Activated naive CD4-positive, alpha-beta T cell treated with anti-CD3 and anti-CD28 coated beads, Interleukin-2, amount 50 U/mL, for 24 hours (primary cell): ENCODE results near the gene LEUTX.
"Not testable (repeated sequence)": the region's sequence is repeated elsewhere in the genome, so short reads cannot be mapped to it uniquely, and the experiment has no call there.

ENCODE experiments used
- H3K27ac Mint-ChIP-seq: one replicate; pipeline ENCODE4 v1.8.0; 2021; ENCODE audit warnings: mild to moderate bottlenecking, mixed read lengths
- H3K27me3 Mint-ChIP-seq: one replicate; pipeline ENCODE4 v1.8.0; 2021; ENCODE audit warnings: mixed read lengths
- H3K36me3 Mint-ChIP-seq: one replicate; pipeline ENCODE4 v1.8.0; 2021; ENCODE audit warnings: mixed read lengths
- H3K4me1 Mint-ChIP-seq: one replicate; pipeline ENCODE4 v1.8.0; 2021; ENCODE audit warnings: mixed read lengths
- H3K4me3 Mint-ChIP-seq: one replicate; pipeline ENCODE4 v1.8.0; 2021; ENCODE audit warnings: mild to moderate bottlenecking, mixed read lengths
- H3K9me3 Mint-ChIP-seq: one replicate; pipeline ENCODE4 v1.8.0; 2021; ENCODE audit warnings: mixed read lengths

Gene LEUTX

GRCh38 chr19:39808688-39809087 is 30.0 kb downstream of the LEUTX start:
- H3K36me3 Mint-ChIP-seq, H3K4me1 Mint-ChIP-seq, H3K9me3 Mint-ChIP-seq, H3K27ac Mint-ChIP-seq, H3K27me3 Mint-ChIP-seq, H3K4me3 Mint-ChIP-seq: not testable (repeated sequence)

DNA sequence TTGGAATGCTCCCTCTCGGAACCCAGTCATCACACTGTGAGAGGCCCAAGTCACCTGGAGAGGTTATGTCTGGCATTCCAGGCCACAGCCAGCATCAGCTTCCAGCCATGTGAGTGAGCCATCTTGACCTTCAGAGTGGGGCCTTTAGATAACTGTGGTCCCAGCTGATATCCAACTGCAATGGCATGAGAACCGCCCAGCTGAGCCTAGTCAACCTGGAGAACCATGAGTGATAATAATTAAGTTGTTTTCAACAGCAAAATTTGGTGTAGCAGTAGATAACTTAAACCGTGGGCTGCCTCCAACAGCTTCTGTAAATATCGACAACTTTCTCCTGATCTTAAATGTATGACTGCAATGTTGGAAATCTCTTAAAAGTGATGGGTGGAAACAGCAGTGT is 30.7 kb downstream of the LEUTX start:
- Mint-ChIP-seq H3K36me3 (peaks cover 3% of the 10 kb centered on the region), H3K27me3 (no peaks in the 10 kb centered on the region), H3K4me3 (no peak overlapping the region), H3K9me3 (no peaks in the 10 kb centered on the region), H3K27ac (no peak overlapping the region), H3K4me1 (no peaks in the 10 kb centered on the region)

GRCh38 chr19:39810424-39810823 is 31.8 kb downstream of the LEUTX start:
- Mint-ChIP-seq H3K36me3 (peaks cover 3% of the 10 kb centered on the region), H3K4me3 (no peak overlapping the region), H3K9me3 (no peaks in the 10 kb centered on the region), H3K27me3 (no peaks in the 10 kb centered on the region), H3K4me1 (no peaks in the 10 kb centered on the region), H3K27ac (no peak overlapping the region)

DNA sequence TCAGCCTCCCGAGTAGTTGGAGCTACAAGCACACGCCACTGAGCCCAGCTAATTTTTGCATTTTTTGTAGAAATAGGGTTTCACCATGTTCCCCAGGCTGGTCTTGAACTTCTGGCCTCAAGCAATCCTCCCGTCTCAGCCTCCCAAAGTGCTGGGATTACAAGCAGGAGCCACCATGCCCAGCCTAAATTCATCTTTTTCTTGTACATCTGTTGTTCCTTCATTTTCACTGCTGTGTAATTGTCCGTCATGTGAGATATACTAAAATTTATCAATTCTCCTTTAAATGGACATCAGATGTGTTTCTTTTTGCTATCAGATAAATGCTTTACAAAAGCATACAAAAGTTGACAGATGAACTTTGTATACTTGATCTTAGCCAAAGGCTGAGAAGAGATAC is 32.4 kb downstream of the LEUTX start:
- Mint-ChIP-seq H3K27ac (no peak overlapping the region), H3K27me3 (no peaks in the 10 kb centered on the region), H3K4me3 (no peak overlapping the region), H3K36me3 (peaks cover 5% of the 10 kb centered on the region), H3K9me3 (no peaks in the 10 kb centered on the region), H3K4me1 (no peaks in the 10 kb centered on the region)

GRCh38 chr19:39813264-39813993 is 34.8 kb downstream of the LEUTX start:
- Mint-ChIP-seq H3K27me3 (no peaks in the 10 kb centered on the region), H3K4me3 (no peak overlapping the region), H3K9me3 (no peaks in the 10 kb centered on the region), H3K27ac (no peak overlapping the region), H3K4me1 (peaks cover 2% of the 10 kb centered on the region), H3K36me3 (peaks cover 7% of the 10 kb centered on the region)

DNA sequence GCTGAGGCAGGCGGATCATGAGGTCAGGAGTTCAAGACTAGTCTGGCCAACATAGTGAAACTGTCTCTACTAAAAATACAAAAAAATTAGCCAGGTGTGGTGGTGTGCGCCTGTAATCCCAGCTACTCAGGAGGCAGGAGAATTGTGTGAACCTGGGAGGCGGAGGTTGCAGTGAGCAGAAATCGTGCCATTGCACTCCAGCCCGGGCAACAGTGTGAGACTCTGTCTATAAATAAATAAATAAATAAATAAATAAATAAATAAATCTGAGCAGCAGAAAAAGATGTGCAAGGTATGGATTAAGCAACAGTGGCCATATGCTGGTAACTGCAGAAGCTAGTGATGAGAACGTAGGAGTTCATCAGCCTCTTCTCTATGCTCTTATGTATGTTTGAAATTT is 35.5 kb downstream of the LEUTX start:
- not testable (repeated sequence) for H3K4me1 Mint-ChIP-seq, H3K4me3 Mint-ChIP-seq, H3K27me3 Mint-ChIP-seq, H3K36me3 Mint-ChIP-seq, H3K27ac Mint-ChIP-seq, H3K9me3 Mint-ChIP-seq

DNA sequence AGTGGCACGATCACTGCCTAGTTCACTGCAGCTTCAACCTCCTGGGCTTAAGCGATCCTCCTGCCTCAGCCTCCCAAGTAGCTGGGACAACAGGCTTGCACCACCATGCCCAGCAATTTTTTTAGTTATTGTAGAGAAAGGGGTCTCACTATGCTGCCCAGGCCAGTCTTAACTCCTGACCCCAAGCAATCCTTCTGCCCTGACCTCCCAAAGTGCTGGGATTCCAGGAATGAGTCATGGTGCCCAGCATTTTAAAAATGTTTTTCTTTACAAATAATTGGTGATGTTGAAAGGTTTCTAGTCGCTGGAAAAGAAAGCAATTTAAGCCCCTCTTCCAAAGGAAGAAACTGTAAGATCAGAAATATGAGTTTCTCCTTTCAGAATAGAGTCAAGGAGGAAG is 35.9 kb downstream of the LEUTX start:
- no peak overlapping the region for H3K27ac Mint-ChIP-seq
- peaks cover 7% of the 10 kb centered on the region for H3K36me3 Mint-ChIP-seq
- H3K9me3 Mint-ChIP-seq: no peaks in the 10 kb centered on the region
- H3K4me3 Mint-ChIP-seq: no peak overlapping the region
- peaks cover 12% of the 10 kb centered on the region for H3K4me1 Mint-ChIP-seq
- no peaks in the 10 kb centered on the region for H3K27me3 Mint-ChIP-seq

DNA sequence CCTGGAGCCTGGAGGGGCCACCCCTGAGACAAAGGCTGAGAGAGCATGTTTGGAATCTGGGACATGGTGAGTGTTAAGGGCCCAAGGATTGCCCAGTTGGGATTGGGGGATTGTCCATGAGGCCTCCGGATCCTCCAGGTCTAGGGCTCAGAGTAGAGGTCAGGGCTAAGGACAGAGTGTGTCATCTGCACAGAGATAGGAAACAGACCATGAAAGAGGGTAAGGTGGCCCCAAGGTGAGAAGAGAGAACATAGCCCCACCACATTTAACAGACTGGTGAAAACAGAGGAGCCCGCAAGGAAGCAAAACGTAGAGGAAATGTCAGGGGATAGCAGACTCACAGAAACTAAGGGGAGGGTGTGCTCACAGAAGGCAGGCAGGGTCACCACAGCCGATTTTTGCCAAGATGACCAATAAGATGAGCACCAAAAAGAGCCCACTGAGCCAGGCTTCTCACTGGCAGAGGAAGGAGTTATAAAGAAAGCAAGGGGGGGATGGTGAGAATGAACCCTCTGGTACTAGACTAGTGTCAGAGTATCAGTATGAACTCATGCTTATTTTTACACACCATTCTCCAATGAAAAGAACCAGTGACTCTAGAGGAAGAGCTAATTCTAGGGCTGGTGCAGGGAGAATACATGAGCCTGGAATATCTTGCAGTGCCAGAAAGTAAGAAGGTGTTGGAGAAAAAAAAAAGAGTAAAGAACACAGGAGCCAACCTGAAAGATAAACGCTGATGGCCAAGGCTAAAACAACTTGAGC is 37.8 kb downstream of the LEUTX start:
- Mint-ChIP-seq H3K4me3 (no peak overlapping the region), H3K4me1 (peaks cover 15% of the 10 kb centered on the region), H3K27me3 (no peaks in the 10 kb centered on the region), H3K9me3 (no peaks in the 10 kb centered on the region), H3K27ac (no peak overlapping the region), H3K36me3 (peaks cover 8% of the 10 kb centered on the region)

DNA sequence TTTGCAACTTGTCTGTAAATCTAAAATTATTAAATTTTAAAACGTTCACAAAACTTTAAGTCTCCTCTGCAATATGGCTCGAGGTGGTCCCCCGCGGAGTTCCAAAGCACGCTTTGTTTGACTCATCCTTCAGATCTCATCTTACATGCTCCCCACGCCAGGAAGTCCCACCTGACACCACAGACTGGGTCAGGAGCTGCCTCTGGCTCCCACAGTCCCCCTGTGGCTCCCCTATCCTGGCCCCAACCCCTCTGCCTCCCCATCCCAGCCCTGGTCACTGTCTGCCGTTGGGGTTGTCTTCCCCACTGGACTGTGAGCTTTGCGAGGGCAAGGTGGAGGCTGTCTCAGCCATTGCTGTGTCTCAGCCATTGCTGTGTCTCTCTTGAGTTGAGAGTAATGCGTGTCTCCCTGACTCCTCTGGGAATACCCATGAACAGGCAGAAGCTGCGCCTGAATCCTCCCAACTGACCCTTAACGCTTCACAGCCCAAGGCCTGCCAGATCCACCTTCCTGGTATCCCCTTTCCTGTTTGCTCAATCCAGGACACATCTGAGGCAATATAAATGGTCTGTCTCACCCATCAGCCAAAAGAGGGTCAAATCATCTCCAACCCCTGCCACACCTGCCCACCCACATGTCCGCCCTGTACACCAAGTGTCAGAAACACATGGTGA is 39.4 kb downstream of the LEUTX start:
- peaks cover 8% of the 10 kb centered on the region for H3K36me3 Mint-ChIP-seq
- no peaks in the 10 kb centered on the region for H3K27me3 Mint-ChIP-seq
- H3K4me1 Mint-ChIP-seq: peaks cover 15% of the 10 kb centered on the region
- H3K27ac Mint-ChIP-seq: no peak overlapping the region
- H3K4me3 Mint-ChIP-seq: no peak overlapping the region
- no peaks in the 10 kb centered on the region for H3K9me3 Mint-ChIP-seq

- Mint-ChIP-seq H3K9me3 (no peaks in the 10 kb centered on the region), H3K27me3 (no peaks in the 10 kb centered on the region), H3K27ac (no peak overlapping the region), H3K36me3 (peaks cover 8% of the 10 kb centered on the region), H3K4me3 (no peak overlapping the region), H3K4me1 (peaks cover 15% of the 10 kb centered on the region)
Observed at GRCh38 chr19:39818626-39819097, 40.0 kb downstream of the LEUTX start.

GRCh38 chr19:39819786-39820185 is 41.1 kb downstream of the LEUTX start:
- Mint-ChIP-seq H3K27me3 (no peaks in the 10 kb centered on the region), H3K27ac (no peak overlapping the region), H3K9me3 (no peaks in the 10 kb centered on the region), H3K36me3 (peaks cover 7% of the 10 kb centered on the region), H3K4me1 (peaks cover 15% of the 10 kb centered on the region), H3K4me3 (no peak overlapping the region)

GRCh38 chr19:39820696-39821095 is 42.0 kb downstream of the LEUTX start:
- no peaks in the 10 kb centered on the region for H3K9me3 Mint-ChIP-seq
- no peak overlapping the region for H3K27ac Mint-ChIP-seq
- H3K27me3 Mint-ChIP-seq: no peaks in the 10 kb centered on the region
- peaks cover 7% of the 10 kb centered on the region for H3K36me3 Mint-ChIP-seq
- peaks cover 15% of the 10 kb centered on the region for H3K4me1 Mint-ChIP-seq
- no peak overlapping the region for H3K4me3 Mint-ChIP-seq

GRCh38 chr19:39823686-39824085 is 45.0 kb downstream of the LEUTX start:
- Mint-ChIP-seq H3K9me3 (no peaks in the 10 kb centered on the region), H3K4me3 (no peak overlapping the region), H3K4me1 (peaks cover 16% of the 10 kb centered on the region), H3K27ac (no peak overlapping the region), H3K27me3 (no peaks in the 10 kb centered on the region), H3K36me3 (peaks cover 3% of the 10 kb centered on the region)

DNA sequence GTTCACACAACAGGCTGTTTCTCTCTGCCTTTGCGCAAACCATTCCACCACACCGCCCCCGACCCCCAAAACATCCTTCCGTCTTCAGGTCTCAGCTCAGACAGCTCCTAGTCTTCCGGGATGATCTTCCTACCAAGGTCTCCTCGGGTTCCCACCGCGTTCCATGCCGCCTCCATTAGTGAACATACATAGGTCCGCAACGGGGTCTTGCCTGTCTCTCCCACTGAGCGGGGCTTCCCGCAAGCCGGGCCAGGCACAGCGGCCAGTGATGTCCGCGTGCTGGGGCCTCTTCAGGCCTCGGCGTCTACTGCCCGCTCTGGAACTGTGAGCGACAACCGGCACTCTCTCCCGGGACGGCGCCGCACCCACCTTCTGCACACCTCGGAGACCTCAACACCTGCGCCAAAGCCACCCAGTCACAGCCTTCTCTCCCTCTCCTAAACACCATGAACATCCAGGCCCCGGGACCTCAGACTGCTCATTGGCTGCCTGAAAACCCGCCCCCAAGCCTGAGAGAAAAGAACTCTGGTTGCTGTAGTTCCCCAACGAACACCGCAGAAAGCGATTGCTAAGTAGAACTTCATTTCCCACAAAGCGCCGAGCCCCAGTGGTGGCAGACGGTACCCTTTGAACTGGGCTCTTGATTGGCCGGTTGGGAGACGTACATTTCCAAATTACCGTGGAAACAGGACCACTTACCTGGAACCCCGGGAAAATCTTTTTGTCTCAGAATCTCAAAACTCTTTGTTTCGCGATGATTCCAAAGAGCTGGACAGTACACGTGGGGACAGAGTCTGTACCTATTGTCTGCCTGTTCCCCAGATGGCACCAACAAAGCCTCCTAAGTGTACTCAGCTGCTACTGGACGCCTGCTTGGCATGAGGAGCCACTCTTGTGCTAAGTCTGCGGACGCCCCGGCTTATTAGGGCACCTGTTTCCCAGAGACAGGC is 45.8 kb downstream of the LEUTX start:
- peaks cover 14% of the 10 kb centered on the region for H3K4me1 Mint-ChIP-seq
- no peak overlapping the region for H3K27ac Mint-ChIP-seq
- no peak overlapping the region for H3K4me3 Mint-ChIP-seq
- no peaks in the 10 kb centered on the region for H3K27me3 Mint-ChIP-seq
- peaks cover 6% of the 10 kb centered on the region for H3K36me3 Mint-ChIP-seq
- no peaks in the 10 kb centered on the region for H3K9me3 Mint-ChIP-seq

DNA sequence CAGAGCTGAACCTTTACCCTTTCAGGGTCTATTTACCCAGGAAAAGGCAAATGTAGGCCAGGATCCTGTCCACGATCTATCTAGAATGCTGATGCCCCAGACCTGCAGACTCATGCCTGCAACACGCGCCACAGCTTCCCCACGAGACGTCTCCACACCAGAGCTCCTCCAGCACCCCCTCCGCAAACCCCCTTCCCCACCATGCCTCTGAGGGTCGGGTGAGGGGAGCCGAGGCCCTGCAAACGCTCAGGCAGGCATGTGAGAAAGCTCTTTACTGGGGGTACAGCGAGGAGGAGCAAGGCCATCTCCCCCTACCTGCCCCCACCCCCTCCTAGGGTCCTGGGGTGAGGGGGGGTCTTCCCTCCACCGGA is 46.4 kb downstream of the LEUTX start:
- no peaks in the 10 kb centered on the region for H3K27me3 Mint-ChIP-seq
- H3K36me3 Mint-ChIP-seq: peaks cover 6% of the 10 kb centered on the region
- no peak overlapping the region for H3K4me3 Mint-ChIP-seq
- peaks cover 9% of the 10 kb centered on the region for H3K4me1 Mint-ChIP-seq
- no peak overlapping the region for H3K27ac Mint-ChIP-seq
- no peaks in the 10 kb centered on the region for H3K9me3 Mint-ChIP-seq
